ENCODE measurements around the gene NECAB3.

- TF ChIP-seq CTCF (IDR thresholded peaks at IDR 0.05; ENCODE audit: insufficient read depth, low read depth, low read length): no peak
- no peak for TF ChIP-seq EZH2 (IDR thresholded peaks at IDR 0.05; ENCODE audit: insufficient read depth, low read length)
These were observed 25.7 kb downstream of the NECAB3 start for GRCh38 chr20:33648396-33649004.
